IgD-negative memory B cell (primary cell): ENCODE measurements around the gene STXBP2. TPM values are rescaled to one million over a fixed set of nuclear protein-coding genes. Genes with fewer than 3 reads are reported as not detected.

Experiments
- H3K27ac Mint-ChIP-seq, 3 donors: one replicate each; pipeline ENCODE4 v1.8.0; 2020 to 2022; ENCODE audit warnings: mild to moderate bottlenecking in 3 of 3, mixed read lengths in 3 of 3, moderate library complexity in 1 of 3
- H3K27me3 Mint-ChIP-seq: one replicate; pipeline ENCODE4 v1.8.0; 2021; ENCODE audit warnings: mixed read lengths
- H3K36me3 Mint-ChIP-seq: one replicate; pipeline ENCODE4 v1.8.0; 2020; ENCODE audit warnings: mild to moderate bottlenecking, mixed read lengths
- H3K4me1 Mint-ChIP-seq, 3 donors: one replicate each; pipeline ENCODE4 v1.8.0; 2020 to 2022; ENCODE audit warnings: mixed read lengths in 3 of 3, mild to moderate bottlenecking in 1 of 3
- H3K4me3 Mint-ChIP-seq, 4 donors: one replicate each; pipeline ENCODE4 v1.8.0; 2020 to 2022; ENCODE audit warnings: mild to moderate bottlenecking in 4 of 4, mixed read lengths in 4 of 4, moderate library complexity in 3 of 4
- H3K9me3 Mint-ChIP-seq, 3 donors: one replicate each; pipeline ENCODE4 v1.8.0; 2020 to 2021; ENCODE audit warnings: mixed read lengths in 3 of 3, mild to moderate bottlenecking in 1 of 3
- polyA plus RNA-seq: library from polyadenylated mRNA; unstranded; fragments of 300-500 nt; fragmentation: Illumina TruSeq; gene quantifications from one replicate; pipeline ENCODE4 v1.2.3, GENCODE V29; 2021

The STXBP2 gene
- polyA plus RNA-seq, 1 donor from 2014 or later, result 70.2 TPM

DNA sequence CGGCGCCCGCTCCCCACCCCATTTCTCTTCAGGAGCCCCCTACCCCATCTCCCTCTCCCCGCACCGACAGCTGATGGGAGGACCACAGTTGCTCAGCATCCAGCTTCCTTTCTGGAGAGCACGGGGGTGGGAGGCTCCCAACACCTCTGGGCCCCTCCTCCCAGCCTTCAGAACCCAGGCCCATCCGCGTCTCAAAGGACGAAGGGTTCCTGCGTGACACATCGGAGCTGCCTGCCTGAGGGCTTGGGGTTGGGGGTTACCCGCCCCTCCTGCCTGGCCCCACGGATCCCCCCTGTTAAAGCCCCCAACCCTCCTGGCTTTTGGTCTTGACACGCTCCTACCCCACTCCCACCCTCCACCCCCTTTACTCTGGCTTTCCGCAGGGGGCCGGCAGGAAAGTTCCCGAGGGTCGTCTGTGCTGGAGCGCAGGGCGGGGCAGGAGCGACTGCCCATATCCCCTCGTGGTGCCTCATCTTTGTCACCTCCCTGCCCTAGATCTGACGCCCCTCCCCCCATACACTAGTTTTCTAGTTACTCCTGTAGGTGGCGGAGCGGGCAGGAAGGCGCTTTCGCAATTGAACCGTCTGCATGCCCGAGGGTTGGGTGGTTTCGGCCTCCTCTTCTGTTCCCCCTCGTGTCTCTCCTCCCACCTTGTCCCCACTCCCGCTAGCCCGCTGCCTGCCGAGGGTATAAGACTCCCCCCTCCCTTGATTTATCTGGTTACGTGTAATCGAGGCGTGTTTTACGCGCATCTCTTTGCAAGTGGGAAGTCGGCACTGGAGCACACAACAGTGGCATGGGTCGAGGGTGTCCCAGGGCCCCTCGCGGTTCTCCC, 44.6 kb downstream of the STXBP2 start:
- H3K9me3 Mint-ChIP-seq, result no peaks in the 10 kb centered on the region
- peak overlapping the region; percentile 71 to 96 (median 89) for H3K4me3 Mint-ChIP-seq
- H3K27ac Mint-ChIP-seq, result peak overlapping the region; percentile 81 to 88 (median 84)
- peaks cover 8% of the 10 kb centered on the region for H3K36me3 Mint-ChIP-seq
- peaks cover 13% of the 10 kb centered on the region for H3K27me3 Mint-ChIP-seq
- peaks cover 2 to 30% (median 29%) of the 10 kb centered on the region in 3 donors for H3K4me1 Mint-ChIP-seq

DNA sequence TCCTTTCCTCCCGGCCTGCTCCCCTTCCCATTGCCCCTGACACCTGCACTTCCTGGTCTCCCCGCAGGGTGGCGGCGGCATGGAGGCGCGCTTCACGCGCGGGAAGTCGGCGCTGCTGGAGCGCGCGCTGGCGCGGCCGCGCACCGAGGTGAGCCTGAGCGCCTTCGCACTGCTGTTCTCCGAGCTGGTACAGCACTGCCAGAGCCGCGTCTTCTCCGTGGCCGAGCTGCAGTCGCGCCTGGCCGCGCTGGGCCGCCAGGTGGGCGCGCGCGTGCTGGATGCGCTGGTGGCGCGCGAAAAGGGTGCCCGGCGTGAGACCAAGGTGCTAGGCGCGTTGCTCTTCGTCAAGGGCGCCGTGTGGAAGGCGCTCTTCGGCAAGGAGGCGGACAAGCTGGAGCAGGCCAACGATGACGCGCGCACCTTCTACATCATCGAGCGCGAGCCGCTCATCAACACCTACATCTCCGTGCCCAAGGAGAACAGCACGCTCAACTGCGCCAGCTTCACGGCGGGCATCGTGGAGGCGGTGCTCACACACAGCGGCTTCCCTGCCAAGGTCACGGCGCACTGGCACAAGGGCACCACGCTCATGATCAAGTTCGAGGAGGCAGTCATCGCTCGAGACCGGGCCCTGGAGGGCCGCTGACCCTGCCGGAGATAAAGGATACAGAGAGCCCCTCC, 45.4 kb downstream of the STXBP2 start:
- peak overlapping the region in 3 of 4 donors; percentile 71 to 93 (median 85) for H3K4me3 Mint-ChIP-seq
- H3K36me3 Mint-ChIP-seq, result peaks cover 8% of the 10 kb centered on the region
- peaks cover 0 to 27% (median 27%) of the 10 kb centered on the region in 3 donors for H3K4me1 Mint-ChIP-seq

DNA sequence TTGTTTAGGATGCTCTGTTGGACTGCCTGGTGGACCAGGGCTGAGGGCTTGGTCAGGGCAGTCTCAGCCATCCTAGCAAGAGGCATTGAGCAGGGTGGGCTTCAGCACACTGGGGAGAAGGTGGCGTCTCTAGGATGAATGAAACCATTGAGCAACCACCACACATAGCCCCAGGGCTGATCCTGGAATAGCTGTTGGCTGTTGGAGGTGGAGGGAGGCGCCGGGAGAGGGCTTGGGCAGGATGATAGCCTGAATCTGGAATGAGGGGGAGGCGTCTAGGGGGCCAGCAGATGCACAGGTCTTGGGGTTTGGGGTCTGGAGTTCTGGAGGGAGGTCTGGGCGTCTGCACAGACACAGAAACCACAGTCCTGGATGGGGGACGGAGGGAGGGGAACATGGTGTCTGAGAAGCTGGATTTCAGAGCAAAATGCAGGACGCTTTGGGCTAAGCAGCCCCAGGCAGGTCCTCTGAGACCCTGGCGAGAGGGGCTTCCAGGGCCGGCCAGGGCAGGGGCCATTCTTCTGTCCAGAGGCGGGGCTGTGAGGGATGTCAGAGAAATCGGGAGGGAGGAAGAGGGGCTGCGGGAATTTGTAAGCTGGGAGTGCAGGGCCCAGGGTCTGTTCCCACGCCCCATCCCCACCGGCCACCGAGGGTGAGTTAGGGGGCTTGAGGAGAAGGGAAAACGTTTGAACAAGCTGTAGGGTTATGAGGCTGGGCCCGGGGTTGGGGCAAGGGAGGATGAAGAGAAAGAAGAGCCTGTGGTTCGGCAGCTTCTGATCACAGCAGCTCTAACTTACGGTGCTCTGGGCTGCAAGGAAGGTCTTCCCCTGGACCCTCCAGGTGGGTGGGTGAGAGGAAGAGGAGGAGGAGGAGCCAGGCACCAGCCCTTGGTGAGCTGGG, 48.9 kb downstream of the STXBP2 start:
- Mint-ChIP-seq H3K4me1 (peaks cover 0 to 13% (median 12%) of the 10 kb centered on the region in 3 donors), H3K36me3 (peaks cover 8% of the 10 kb centered on the region), H3K9me3 (no peaks in the 10 kb centered on the region), H3K27me3 (no peaks in the 10 kb centered on the region), H3K27ac (peak overlapping the region; percentile 49 to 83 (median 72)), H3K4me3 (peak overlapping the region in 2 of 4 donors; percentile 71 to 72)

More for the DNA sequence above, 45.4 kb downstream of the STXBP2 start:
- H3K27ac Mint-ChIP-seq, result no peak overlapping the region
- H3K9me3 Mint-ChIP-seq, result no peaks in the 10 kb centered on the region
- peaks cover 7% of the 10 kb centered on the region for H3K27me3 Mint-ChIP-seq

DNA sequence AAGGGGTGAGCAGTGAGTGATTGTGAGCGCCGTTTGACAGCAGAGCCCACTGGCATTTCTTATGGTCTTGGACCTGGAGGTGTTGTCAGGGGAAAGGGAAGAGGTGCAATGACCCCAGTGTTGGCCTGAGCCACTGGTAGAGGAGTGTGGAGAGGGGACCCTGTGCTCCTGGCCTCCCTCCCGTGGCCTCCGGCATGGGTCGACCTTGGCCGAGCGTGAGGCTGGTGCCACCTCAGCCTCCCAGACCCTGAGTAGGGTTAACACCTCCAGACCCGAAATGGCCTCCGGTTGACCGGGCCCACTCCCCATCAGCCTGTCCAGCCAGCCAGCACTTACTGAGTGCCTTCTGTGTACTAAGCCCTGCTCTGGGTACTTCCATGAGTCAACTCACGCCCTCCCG, 50.3 kb downstream of the STXBP2 start:
- H3K27ac Mint-ChIP-seq, result peak overlapping the region in 2 of 3 donors; percentile 53 to 74

DNA sequence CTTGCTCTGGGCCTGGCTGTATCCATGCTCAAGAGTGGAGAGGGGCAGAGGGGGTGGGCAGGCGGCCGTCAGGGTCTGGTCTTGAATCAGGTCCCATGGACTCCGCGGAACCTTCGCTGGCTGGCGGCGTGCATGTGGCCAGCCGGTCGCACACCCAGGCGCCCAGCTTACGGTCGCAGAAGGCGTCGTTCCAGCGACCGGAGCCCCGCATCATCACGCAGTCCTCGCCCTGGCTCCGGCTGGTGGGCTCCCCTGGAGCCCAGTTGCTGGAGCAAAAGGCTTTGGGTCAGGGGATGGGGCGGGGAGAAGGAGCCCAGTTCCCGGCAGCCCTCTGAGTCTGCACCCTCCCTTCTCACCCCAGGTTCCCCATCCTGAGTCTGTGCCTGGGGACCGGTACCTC, 52.3 kb downstream of the STXBP2 start:
- H3K27me3 Mint-ChIP-seq, result no peaks in the 10 kb centered on the region
- H3K27ac Mint-ChIP-seq, result no peak overlapping the region
- H3K36me3 Mint-ChIP-seq, result peaks cover 2% of the 10 kb centered on the region
- no peaks in the 10 kb centered on the region for H3K9me3 Mint-ChIP-seq
- H3K4me3 Mint-ChIP-seq, result no peak overlapping the region
- peaks cover 2 to 12% (median 9%) of the 10 kb centered on the region in 3 donors for H3K4me1 Mint-ChIP-seq

More for the DNA sequence above, 50.3 kb downstream of the STXBP2 start:
- no peaks in the 10 kb centered on the region for H3K9me3 Mint-ChIP-seq
- H3K4me3 Mint-ChIP-seq, result no peak overlapping the region
- peaks cover 0 to 8% (median 8%) of the 10 kb centered on the region in 3 donors for H3K4me1 Mint-ChIP-seq
- peaks cover 5% of the 10 kb centered on the region for H3K36me3 Mint-ChIP-seq
- no peaks in the 10 kb centered on the region for H3K27me3 Mint-ChIP-seq

DNA sequence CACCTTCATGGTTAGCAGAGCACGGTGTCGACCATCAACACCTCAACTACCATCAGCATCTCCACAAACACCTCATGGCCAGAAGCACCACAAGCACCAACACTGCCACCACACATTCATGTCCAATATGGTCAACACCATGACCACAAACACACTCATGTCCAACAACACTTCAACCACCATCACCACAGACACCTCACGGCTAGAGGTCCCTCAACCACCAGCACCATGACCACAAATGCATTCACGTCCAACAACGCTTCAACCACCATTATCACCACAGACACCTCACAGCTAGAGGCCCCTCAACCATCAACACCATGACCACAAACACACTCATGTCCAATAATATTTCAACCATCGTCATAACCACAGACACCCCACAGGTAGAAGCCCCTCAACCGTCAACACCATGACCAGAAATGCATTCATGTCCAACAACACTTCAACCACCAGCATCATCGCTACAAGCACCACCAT, 53.9 kb downstream of the STXBP2 start:
- H3K4me1 Mint-ChIP-seq, result peaks cover 7 to 18% (median 13%) of the 10 kb centered on the region in 3 donors
- no peaks in the 10 kb centered on the region for H3K9me3 Mint-ChIP-seq
- H3K27ac Mint-ChIP-seq, result no peak overlapping the region
- no peaks in the 10 kb centered on the region for H3K36me3 Mint-ChIP-seq
- H3K27me3 Mint-ChIP-seq, result no peaks in the 10 kb centered on the region
- no peak overlapping the region for H3K4me3 Mint-ChIP-seq

DNA sequence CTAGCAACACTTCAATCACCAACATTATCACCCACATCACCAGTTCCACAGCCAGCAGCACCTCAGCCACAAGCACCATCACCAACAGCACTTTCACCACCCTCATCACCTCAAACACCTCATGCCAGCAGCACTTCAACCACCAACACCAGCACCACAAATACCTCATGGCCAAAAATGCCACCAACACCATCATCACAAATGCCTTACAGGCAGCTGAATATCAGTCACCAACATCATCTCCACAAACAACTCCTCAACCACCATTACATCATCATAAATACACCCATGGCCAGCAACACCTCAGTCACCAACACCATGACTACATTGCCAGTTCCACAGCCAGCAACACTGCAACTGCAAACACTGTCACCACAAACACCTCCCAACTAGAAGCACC, 54.6 kb downstream of the STXBP2 start:
- H3K4me3 Mint-ChIP-seq, result no peak overlapping the region
- H3K36me3 Mint-ChIP-seq, result peaks cover under 1% of the 10 kb centered on the region
- H3K27ac Mint-ChIP-seq, result no peak overlapping the region
- H3K4me1 Mint-ChIP-seq, result peaks cover 9 to 17% (median 12%) of the 10 kb centered on the region in 3 donors
- H3K9me3 Mint-ChIP-seq, result no peaks in the 10 kb centered on the region
- no peaks in the 10 kb centered on the region for H3K27me3 Mint-ChIP-seq

DNA sequence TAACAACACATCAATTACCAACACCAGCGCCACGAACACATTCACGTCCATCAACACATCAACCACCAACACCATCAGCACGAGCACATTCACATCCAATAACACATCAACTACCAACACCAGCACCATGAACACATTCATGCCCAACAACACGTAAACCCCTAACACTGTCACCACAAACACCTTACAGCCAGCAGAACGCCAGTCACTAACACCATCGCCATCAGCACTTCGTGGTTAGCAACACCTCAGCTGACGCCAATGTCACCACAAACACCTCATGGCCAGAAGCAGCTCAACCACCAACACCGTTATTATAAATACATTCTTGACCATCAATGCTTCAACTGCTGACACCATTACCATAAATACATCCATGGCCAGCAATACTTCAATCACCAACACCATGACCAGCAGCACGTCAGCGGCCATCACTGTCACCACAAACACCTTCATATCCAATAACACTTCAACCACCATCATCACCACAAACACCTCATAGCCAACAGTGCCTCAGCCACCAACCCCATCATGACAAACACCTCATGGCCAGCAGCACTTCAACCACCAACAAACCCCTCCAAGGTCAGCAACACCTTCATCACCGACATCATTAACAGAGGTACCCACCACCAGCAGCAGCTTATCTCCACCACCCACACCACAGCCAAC, 55.6 kb downstream of the STXBP2 start:
- H3K27ac Mint-ChIP-seq, result no peak overlapping the region
- peaks cover 12 to 20% (median 15%) of the 10 kb centered on the region in 3 donors for H3K4me1 Mint-ChIP-seq
- no peak overlapping the region for H3K4me3 Mint-ChIP-seq
- no peaks in the 10 kb centered on the region for H3K27me3 Mint-ChIP-seq
- H3K36me3 Mint-ChIP-seq, result peaks cover 2% of the 10 kb centered on the region
- H3K9me3 Mint-ChIP-seq, result no peaks in the 10 kb centered on the region

DNA sequence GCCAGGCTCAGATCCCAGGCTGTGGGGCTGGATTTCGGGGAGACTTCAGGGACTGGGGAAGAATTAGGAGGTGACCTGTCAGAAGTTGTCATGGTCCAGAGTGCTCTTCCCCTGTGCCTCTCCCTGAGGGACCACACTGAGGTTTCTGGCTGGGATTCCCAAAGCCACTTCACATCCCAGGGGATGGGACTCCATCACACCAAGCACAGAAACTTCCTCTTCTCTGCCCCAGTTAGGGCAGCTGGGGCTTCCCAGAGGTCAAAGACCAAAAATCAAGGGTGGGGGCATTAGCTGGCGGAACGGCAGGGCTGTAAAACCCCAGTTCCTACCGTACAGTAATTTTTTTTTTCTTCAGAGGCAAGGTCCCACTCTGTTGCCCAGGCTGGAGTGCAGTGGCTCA, 57.6 kb downstream of the STXBP2 start:
- peak overlapping the region; percentile 63 to 91 (median 72) for H3K27ac Mint-ChIP-seq
- H3K4me3 Mint-ChIP-seq, result peak overlapping the region in 3 of 4 donors; percentile 37 to 73 (median 54)
- no peaks in the 10 kb centered on the region for H3K27me3 Mint-ChIP-seq
- H3K4me1 Mint-ChIP-seq, result peaks cover 21 to 31% (median 25%) of the 10 kb centered on the region in 3 donors
- no peaks in the 10 kb centered on the region for H3K9me3 Mint-ChIP-seq
- H3K36me3 Mint-ChIP-seq, result peaks cover 2% of the 10 kb centered on the region

Other genes with a start within 250 kb of the STXBP2 start
- 2.8 TPM for gene PEX11G, start 148.1 kb upstream of the STXBP2 start, polyA plus RNA-seq
- 1.3 TPM for gene ZNF358, start 121.0 kb upstream of the STXBP2 start, polyA plus RNA-seq
- 5.2 TPM for gene MCOLN1, start 114.5 kb upstream of the STXBP2 start, polyA plus RNA-seq
- 12.5 TPM for gene PNPLA6, start 101.4 kb upstream of the STXBP2 start, polyA plus RNA-seq
- gene CAMSAP3, start 41.2 kb upstream of the STXBP2 start, polyA plus RNA-seq, result 0.44 TPM
- 9.7 TPM for gene XAB2, start 7.6 kb upstream of the STXBP2 start, polyA plus RNA-seq
- 232 TPM for gene PET100, start 7.3 kb upstream of the STXBP2 start, polyA plus RNA-seq
- not detected for gene PCP2, start 3.4 kb upstream of the STXBP2 start, polyA plus RNA-seq
- gene RETN, start 31.9 kb downstream of the STXBP2 start, polyA plus RNA-seq, result not detected
- 0.73 TPM for gene MCEMP1, start 40.0 kb downstream of the STXBP2 start, polyA plus RNA-seq
- 219 TPM for gene TRAPPC5, start 43.7 kb downstream of the STXBP2 start, polyA plus RNA-seq
- 197 TPM for gene FCER2, start 65.0 kb downstream of the STXBP2 start, polyA plus RNA-seq
- 0.43 TPM for gene CLEC4G, start 95.0 kb downstream of the STXBP2 start, polyA plus RNA-seq
- gene CD209, start 110.4 kb downstream of the STXBP2 start, polyA plus RNA-seq, result not detected
- gene CLEC4M, start 126.1 kb downstream of the STXBP2 start, polyA plus RNA-seq, result not detected
- 3.2 TPM for gene EVI5L, start 193.1 kb downstream of the STXBP2 start, polyA plus RNA-seq
- gene PRR36, start 237.3 kb downstream of the STXBP2 start, polyA plus RNA-seq, result not detected